Coronary artery (tissue), 2 donors: ENCODE data around the gene DSCAM.

Experiments
- DNase-seq: peaks from one replicate; pipeline ENCODE4 v3.0.0-alpha.2; 2017; ENCODE audit warnings: low spot score
- H3K27ac ChIP-seq, 2 donors: fragments of 200-600 bp; sonication (generic); one replicate each; pipeline ENCODE4 v1.5.1; 2016 to 2019
- H3K4me3 ChIP-seq: fragments of 200-600 bp; sonication (generic); 2 replicates; pipeline ENCODE4 v1.5.1; 2016; ENCODE audit warnings: mild to moderate bottlenecking, moderate library complexity
- TF ChIP-seq, protein P1 (sequence below): fragments of 200-600 bp; sonication (generic); IDR thresholded peaks from one replicate; pipeline ENCODE4 v1.5.1; 2019; ENCODE audit warnings: antibody characterized with exemption

The DSCAM gene

GRCh38 chr21:40146216-40146837 is 700.6 kb downstream of the DSCAM start:
- H3K4me3 ChIP-seq: no peak overlapping the region
- H3K27ac ChIP-seq: no peak overlapping the region
- TF ChIP-seq, protein P1, sequence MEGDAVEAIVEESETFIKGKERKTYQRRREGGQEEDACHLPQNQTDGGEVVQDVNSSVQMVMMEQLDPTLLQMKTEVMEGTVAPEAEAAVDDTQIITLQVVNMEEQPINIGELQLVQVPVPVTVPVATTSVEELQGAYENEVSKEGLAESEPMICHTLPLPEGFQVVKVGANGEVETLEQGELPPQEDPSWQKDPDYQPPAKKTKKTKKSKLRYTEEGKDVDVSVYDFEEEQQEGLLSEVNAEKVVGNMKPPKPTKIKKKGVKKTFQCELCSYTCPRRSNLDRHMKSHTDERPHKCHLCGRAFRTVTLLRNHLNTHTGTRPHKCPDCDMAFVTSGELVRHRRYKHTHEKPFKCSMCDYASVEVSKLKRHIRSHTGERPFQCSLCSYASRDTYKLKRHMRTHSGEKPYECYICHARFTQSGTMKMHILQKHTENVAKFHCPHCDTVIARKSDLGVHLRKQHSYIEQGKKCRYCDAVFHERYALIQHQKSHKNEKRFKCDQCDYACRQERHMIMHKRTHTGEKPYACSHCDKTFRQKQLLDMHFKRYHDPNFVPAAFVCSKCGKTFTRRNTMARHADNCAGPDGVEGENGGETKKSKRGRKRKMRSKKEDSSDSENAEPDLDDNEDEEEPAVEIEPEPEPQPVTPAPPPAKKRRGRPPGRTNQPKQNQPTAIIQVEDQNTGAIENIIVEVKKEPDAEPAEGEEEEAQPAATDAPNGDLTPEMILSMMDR: no peak
- DNase-seq: no peak

GRCh38 chr21:40143822-40144525 is 703.0 kb downstream of the DSCAM start:
- no peak for DNase-seq
- no peak overlapping the region for H3K4me3 ChIP-seq
- TF ChIP-seq, protein P1: peak; percentile 79
- no peak overlapping the region for H3K27ac ChIP-seq

DNA sequence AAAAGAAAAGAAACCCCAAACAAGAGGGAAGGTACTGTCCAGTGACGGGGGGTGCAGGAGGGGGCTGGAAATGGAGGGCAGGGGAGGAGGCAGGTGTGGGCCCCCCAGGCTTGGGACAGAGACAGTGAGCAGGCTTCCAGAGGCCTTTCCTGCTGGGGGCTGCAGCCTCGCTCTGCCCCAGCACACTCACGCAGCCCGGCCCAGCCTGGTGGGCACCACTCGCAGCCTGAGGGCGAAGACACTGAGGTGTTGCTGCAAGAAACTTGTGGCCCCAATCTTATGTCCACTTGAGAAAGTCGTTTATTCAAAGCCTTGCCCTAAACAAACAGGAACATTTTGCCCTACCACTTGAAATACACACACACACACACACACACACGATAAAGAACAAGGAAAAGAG is 705.3 kb downstream of the DSCAM start:
- no peak for DNase-seq

GRCh38 chr21:40140675-40141074 is 706.3 kb downstream of the DSCAM start:
- DNase-seq: no peak
- H3K4me3 ChIP-seq: no peak overlapping the region
- H3K27ac ChIP-seq: no peak overlapping the region
- TF ChIP-seq, protein P1: no peak

More for the DNA sequence above, 705.3 kb downstream of the DSCAM start:
- no peak overlapping the region for H3K27ac ChIP-seq
- TF ChIP-seq, protein P1: no peak
- no peak overlapping the region for H3K4me3 ChIP-seq

DNA sequence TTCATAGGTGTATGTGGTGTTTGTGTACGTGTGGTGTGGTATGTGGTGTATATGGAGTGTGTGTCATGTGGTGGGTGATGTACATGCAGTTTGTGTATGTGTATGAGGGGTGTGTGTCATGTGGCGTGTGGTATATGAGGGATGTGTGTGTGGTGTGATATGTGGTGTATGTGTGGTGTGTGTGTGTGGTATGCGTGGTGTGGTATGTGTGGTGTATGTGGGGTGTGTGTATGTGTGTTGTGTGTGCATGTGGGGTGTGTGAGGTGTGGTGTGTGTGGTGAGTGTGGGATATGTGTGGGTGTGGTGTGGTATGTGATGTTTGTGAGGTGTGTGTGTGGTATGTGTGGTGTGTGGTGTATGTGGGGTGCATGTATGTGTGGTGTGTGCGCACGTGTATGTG is 707.3 kb downstream of the DSCAM start:
- TF ChIP-seq, protein P1: no peak
- Histone ChIP-seq H3K4me3 (no peak overlapping the region), H3K27ac (no peak overlapping the region)
- no peak for DNase-seq

GRCh38 chr21:40136571-40136970 is 710.4 kb downstream of the DSCAM start:
- H3K4me3 ChIP-seq: no peak overlapping the region
- DNase-seq: no peak
- TF ChIP-seq, protein P1: no peak
- H3K27ac ChIP-seq: no peak overlapping the region
